HCEC 1CT (cell line): ENCODE results near the gene MOCS1.

Experiments used
- DNase-seq: peaks from one replicate; pipeline ENCODE4 v3.0.0-alpha.2; 2017

MOCS1 gene

DNA sequence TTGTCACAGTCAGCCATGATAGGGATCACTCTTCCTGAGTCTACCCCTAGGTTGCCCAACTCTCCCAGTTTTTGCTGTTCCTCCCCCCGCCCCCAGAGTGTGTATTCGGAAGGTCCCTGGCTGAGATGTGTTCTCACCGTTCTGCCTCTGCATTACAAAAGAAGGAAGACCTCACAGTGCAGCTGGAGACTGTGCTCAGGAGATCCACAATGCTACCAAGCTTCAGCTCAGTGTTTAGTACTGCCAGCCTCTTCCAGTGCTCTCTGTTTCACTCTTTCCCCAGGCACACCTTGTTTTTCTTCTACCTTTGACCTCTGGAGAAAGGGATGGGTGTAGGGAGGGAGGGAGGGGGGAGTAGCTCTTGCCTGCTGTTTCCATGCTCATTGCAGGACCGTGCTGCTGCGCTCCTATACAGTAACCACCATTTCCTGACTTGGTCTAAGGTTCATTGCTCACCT is 13.4 kb upstream of the MOCS1 start:
- DNase-seq = no peak

DNA sequence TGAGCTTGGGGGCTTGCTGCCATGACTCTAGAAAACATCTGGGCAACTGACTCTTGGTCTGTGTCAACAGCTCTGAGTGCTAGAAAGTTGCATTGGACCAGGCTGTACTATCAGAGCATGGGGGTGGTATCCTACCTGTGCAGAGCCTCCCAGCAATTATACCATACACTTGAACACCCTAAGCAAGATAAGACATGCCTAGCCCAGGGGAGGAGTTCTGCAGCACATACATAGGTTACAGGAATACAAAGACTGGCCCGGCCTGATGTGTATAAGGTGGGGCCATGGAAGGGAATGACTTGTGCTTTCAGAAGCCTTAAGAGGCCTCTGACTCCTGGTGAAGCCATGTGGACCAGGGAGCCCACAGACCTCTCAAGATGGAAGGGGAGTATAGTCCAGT is 11.4 kb upstream of the MOCS1 start:
- no peak for DNase-seq

DNA sequence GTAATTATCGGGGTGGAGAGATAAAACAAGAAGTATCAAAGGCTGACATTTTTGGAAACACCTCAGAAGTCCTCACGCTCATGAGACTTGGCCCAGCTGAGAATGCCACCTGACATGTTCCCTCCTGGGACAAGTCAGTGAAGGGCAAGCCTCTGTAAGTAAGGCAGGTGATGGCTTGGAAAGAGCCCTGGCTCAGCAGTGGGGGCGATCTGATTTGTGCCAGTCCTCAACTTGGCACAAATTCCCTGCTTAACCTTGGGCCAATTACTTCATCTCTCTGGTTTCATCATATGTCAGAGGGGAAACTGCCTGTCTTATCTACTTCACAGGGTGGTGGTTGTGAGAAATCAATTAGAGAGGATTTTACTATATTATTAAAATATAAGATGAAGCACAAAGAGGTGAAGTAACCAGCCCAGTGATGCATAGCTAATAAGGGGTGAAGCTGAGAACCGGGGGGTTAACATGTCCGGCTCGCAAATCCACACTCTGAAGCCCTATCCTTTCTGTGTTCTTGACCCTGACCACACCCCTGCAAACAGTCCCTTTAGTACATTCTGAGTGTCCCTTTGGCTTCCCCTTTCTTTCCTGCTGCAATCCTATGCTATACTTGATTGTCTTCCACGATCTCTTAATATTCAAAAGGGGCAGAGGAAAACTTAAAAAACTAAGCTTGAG is 8.8 kb upstream of the MOCS1 start:
- DNase-seq = no peak

DNA sequence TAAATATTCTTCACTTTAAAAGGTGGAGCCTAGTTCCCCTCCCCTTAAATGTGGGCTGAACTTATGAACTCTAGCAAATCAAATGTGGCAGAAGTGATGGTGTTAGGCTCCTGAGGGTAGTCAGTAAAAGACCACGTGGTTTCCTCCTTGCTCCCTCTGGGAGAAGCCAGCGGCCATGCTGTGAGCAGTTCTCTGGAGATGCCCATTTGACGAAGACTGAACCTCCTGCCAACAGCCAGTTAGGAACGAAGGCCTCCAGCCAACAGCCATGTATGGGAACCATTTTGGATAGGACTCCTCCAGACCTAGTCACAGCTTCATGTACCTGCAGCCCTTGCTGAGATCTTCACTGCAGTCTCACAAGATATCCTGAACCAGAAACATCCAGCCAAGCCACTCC is 7.6 kb upstream of the MOCS1 start:
- no peak for DNase-seq

DNA sequence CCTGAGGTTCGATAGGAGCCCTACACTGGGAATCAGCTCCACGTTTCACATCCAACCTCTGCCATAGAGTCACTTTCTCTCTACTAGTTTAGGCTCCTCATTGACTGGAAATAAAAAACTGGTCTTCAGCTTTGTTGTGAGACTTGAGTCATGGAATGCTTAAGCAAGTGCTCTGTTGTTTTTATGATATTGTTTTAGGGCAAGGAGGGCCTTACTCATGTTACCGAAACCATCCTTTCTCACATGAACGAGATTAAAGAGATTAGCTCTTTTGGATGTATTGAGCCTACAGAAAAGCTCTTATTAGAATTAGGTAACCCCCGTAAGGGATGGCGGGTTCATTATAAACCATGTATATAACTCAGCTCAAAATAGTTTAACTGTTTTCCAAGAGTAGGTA is 6.9 kb upstream of the MOCS1 start:
- no peak for DNase-seq

DNA sequence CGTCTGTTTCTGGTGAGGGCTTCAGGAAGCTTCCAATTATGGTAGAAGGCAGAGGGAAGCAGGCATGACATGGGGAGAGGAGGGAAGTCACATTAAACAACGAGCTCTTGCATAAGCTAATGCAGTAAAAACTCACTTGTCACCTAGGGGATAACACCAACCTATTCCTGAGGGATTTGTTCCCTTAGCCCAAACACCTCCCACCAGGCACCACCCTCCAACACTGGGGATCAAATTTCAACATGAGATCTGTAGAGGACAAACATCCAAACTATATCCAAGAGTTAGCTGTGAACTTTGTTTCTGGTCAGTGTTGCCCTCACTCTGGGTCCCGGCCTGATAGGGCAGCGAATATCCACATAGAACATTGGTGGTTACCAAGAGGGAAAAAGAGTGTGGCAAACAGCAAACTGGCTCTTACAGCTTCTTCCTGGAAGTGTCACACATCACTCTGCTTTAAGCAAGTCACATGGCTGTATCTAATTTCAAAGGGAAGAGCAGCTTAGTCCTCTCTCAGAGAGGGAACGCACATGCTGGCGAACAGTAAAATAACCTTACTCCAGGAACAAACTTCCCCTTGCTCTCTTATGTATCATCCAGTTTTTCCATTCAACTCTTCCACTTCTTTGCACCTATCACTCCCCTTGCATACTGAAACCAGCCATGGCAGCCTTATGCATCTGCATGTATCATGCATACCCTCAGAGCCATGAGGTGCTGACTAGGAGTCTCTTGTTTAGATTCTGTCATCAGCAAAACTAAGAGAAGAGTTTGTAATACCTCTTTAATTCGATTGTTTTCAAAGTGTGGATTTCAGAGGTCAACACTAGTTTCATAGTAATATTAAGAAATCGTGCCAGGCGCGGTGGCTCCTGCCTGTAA is 4.8 kb upstream of the MOCS1 start:
- DNase-seq = no peak

DNA sequence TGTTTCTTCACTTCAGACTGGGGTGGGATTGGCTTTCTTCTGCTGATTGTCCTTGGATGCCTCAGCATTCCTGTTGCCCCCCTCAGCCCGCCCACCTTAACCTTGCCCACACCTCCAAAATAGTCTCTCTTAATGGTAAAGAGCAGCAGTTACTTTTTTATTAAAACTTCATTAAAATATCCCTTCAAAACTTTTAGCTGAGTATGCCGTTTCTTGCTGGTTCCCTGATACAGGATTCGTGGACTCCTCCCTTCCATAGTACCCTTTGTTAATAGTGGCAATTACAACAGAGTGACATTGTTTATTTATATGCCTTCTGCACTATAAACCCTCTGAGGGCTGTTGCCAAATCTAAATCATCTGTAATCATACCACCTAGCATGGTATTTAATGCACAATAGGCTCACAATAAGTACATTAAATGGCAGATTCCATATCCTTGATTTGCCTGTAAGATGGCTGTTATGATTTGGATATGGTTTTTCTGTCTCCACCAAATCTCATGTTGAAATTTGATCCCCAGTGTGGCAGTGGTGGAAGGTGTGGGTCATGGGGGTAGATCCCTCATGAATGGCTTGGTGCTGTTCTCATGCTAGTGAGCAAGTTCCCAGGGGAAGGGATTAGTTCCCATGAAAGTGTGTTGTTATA is 3.5 kb upstream of the MOCS1 start:
- no peak for DNase-seq

DNA sequence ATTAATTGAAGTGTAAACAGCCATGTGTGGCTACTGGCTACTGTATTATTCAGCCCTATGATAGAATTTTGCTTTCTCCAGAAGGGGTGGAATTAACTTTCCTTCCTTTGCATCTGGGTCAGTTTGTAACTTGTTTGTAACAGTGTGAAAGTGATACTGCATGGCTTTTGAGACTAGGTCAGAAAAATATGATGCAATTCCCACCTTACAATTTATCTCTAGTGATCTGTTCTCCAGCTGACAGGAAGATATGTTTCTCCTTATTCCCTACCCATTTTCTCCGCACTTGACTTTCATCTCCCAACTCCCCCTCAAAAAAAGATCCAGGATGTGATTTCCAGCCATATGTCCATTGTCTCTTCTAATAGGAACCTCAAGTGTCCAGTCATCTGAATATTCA is 2.6 kb upstream of the MOCS1 start:
- no peak for DNase-seq

DNA sequence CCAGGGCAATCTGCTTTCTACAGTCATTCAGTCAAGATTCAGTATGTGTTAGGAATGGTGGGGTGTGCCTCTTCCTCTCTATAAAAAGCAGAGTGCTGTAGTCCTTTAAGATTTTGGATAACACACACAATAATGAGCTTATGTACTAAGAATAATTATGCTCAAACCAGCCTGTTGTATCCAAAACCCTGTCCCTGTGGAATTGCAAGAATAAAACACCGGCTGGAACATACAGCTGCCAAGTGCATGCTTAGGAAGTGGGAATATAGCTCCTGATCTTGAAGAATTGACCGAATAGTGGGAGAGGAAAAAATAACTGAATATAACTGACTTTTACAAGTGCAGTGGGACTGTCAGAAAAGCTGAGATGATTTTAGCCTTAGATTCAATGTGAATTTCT is 979 bp upstream of the MOCS1 start:
- DNase-seq = no peak

DNA sequence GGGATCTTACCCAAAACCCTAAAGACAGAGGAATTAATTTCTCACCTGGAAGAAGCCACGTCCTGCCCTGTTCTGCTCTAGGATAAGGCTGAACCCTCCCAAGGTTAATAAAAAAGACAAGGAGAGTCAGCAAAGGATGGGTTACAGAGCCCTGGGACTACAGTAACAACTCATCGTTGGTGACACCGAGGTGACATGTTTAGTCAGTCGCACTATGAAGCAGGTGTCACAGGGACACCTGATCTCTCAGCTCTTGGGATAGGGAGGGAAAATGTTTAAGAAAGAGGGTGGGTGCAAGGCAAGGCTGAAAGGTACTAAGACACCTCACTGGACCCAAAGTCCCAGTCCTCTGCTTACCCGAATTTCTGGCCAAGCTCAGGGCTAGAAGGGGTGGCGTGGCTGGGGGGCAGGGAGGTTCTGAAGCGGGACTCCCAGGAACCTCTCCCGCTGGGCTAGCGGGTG is 562 bp downstream of the MOCS1 start:
- no peak for DNase-seq

DNA sequence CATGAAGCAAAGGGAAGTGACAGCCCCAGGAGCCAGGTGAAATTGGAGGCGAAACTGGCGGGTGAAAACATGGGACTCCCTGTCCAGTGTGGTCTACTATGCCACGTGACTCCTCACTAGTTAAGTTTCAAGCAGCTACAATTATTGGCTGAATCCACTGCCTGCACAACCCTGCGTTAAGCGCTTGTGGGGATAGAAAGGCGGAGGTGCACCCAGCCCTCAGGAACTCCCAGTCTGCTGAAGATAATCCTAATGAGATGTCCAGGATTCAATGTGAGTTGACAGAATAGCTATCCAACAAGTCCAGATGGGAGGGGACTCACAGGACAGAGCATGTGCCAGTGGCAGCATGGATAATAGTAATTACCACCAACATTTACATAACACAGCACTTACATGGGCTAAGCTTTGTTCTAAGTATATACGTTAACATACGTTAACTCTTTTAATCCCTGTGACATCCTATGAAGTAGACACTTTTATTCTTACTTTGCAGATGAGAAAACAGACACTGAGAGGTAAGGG is 1.8 kb downstream of the MOCS1 start:
- DNase-seq = no peak

DNA sequence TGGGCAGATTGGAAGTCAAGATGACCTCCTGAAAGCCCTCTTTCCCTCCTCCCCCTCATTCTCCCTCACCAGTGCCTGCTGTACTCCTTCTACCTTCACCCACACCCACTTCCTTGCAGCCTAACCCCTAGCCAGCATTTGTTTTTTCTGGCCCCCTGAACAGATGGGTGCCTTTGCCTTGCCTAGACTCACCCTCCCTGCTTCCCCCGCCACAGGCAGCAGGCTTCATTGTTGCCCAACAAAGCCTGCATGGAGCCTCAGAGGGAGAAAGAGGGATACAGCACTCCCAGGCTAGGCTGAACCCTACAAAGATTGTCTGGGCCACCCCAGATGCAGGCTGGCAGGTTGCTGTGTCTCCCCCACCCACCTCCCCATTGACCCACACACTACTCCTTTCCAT is 2.7 kb downstream of the MOCS1 start:
- DNase-seq = no peak

DNA sequence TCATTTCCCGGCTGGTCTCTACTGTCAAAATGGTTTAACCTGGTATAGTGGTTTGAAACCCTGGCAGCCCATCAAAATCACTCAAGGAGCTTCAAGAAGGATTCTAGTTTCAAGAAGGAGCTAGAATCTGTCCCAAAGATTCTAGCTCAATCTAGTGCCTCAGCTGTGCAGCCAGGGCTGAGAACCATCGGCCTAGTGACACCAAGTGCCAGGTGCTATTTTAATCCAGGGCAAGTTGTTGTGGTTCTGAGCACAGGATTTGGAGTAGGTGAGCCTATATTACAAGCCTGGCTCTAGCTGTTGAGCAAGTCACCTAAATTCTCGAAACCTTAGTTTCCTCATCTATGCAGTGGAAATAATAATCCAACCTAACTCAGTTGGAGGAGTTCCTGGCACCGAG is 3.7 kb downstream of the MOCS1 start:
- DNase-seq = no peak

DNA sequence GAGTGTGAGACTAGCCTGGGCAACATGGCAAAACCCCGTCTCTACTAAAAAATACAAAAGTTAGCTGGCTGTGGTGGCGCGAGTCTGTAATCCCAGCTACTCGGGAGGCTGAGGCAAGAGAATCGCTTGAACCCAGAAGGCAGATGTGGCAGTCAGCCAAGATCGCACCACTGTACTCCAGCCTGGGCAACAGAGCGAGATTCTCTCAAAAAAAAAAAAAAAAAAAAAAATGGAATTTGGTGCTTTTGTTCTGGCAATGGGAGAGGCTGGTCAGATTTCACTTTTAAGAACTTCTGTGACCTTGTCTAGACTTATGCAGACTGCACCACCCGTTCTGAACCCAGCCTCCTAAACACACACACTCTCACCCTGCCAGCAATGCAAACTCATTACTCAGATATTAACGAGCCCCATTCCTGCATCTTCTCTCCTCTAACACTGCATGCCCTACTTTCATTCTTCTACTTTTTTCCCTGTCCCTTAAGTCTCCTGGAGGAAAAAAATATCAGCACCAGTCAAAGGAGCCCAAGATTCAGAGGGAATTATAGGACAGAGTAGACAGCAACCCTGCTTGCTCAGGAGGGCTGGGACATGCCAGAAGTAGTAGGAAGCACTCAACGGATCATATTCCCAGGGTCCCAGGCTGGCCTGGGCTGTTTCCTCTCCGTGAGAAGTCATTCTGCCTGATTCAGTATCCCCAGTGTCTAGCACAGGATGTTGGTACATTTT is 4.4 kb downstream of the MOCS1 start:
- peak; percentile 37 for DNase-seq

DNA sequence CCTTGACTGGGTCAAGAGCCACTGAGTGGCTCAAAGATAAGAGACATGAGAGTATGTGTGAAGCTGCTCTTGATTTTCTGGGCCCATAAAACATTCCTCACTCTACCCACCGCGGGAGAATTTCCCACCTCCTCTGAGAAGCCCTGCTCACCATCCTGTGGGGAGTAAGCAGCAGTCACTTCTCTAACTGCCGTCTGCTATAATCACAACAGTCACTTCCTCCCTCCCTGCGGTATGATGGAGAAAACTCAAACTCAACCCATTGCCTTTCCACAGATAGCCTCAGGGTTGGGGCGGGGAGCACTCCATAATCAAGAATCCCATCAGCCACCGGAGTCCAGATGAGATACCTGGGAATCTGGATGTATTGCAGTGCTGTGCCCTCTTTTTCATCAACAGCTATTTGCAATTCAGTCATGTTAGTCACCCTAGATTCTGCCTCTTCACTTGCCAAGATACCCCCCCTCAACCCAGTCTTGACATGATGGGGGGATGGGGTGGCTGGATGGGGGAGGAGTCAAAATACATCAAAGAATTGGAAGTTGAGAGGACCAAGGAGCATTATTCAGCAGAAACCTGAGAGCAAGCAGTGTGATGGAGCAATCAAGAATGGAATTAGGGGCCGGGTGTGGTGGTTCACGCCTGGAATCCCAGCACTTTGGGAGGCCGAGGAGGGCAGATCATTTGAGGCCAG is 5.1 kb downstream of the MOCS1 start:
- no peak for DNase-seq

DNA sequence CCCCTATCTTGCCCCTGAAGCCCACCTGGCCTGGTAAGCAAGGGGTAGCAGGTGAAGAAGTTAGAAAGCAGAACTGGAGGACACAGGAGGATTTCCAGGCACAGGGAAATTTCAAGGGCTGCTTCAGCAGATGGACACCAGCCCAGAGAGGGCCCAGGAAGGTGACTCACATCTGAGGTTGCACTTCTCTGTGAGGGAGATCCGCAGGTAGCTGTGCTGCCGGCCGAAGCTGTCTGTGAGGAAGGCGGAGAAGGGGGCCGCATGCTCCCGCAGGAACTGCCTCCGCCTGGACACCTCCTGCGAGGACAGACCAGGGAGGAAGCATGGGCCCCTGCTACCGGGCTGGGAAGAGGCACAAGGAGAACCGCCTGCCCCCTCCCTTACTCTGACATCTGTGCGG is 7.1 kb downstream of the MOCS1 start:
- DNase-seq = peak; percentile 17

DNA sequence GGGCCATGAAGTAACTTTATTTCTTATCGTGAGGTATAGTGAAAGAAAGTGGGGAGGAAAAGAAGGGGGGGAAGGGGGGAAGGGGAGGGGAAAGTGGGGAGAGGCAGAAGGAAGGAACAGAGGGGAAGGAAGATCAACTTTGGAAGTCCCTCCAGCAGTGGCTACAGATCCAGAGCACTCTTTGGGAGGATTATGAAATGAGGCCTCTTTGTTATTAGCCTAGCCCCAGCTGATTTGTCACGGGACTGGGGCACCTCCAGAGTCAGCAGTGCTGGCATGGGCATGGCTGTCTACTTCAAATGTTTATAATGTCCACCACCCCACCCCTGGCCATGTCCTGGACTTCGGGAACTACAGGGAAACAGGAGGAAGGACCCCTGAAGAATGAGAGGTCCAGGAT is 7.6 kb downstream of the MOCS1 start:
- no peak for DNase-seq

DNA sequence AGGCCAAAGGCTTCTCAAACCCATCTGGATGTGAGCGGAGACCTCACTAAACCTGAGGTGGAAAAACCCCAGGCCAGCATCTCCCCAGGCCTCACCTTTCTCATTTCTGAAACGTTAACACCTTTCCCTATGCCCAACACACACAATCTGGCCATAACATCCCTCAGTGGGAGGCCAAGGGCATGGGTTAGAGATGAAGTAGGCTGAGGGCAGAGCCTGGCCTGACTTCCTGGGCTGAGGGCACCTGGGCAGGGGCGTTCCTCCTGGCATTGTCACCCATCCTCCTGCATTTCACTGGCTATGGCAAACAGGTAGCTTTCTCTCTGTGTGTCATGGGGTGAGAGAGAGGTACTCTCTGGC is 8.4 kb downstream of the MOCS1 start:
- no peak for DNase-seq

DNA sequence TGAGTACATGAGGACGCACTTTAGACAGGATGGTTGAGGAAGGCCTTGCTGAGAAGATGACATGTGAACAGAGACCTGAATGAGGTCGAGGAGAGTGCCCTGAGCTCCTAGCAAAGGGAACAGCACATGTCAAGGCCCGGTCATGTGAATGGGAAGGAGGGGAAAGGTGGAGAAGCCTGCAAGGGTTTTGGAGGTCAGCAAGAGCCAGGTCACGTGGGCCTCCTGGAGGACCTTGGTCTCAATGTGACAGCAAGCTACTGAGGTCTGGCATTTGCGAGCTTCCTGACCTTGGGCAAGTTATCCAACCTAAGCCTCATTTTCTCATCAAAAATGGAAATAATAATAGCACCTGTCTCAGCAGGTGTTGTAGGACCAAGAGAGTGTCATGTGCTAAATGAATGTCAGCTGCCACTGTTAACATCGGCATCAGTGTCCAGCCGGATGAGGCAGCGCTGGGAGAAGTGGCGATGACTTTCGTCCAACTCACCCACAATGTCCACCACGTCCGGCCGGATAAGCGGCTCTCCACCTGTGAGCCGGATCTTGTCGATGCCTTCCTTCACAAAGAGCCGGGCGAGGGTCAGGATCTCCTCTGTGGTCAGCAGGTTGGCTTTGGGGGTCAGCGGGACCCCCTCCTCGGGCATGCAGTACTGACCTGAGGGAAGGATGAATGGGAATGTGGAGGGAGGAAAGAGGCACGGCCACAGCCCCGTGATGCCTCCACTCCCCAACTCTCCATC is 8.9 kb downstream of the MOCS1 start:
- DNase-seq = no peak

DNA sequence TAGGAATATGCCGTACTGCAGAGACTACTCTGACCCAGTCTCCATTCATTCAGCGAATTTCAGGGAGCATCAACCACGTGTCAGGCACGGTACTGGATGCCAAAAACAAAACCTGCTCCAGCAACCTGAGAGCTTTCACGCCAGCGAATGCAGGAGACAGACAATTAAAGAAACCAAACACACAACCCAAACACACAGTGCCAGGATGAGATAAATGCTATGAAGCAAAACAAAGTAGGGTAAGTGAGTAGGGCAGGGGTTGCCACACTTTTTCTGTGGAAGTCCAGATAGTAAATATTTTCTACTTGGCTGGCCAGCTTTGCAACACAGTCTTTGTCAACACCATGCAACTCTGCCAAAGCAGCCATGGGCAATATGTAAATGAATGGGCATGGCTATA is 10.0 kb downstream of the MOCS1 start:
- no peak for DNase-seq

DNA sequence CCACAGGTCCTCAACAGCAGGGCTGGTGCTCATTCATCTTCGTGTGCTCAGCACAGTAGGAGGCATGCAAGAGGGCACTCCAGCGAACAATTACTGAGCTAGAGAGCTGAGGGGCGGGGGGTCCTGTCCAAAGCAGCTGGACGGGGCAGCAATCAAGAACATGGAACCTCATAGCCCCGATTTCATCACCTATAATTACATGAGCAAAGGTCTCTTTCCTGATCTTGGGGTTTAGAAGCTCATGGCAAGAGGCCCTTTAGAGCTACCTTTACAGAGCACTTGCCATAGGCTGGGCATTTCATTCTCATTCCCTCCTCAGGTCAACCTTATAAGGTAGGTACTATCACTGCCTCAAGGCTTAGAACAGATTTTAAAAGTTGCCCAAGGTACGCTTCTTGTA is 10.4 kb downstream of the MOCS1 start:
- no peak for DNase-seq

DNA sequence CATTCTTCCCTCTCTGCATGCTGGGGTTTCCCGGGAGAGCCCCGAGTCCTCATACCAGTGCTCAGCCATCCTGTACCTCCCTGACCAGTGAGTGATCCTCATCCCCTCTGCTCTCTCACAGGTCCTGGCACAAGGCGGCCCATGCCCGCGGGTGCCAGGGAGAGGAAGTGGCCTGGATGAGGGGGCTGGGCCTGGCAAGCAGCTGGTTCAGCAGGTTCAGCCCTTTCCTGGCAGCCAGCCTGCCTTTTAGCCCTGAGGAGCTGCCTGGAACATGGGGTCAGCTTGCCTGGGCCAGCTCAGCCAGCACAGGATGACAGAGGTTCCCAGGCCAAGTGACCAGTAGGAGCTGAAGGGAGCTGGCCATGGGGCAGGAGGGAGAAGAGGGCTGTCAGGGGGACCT is 10.9 kb downstream of the MOCS1 start:
- no peak for DNase-seq
